Amniotic stem cell (primary cell): ENCODE results near the gene WDR90.
"Not testable (repeated sequence)": the region's sequence is repeated elsewhere in the genome, so short reads cannot be mapped to it uniquely, and the experiment has no call there.

Source experiments
- DNase-seq: peaks from one replicate; lab custom pipeline; 2025; lab: John Stamatoyannopoulos, UW

The WDR90 gene

GRCh38 chr16:689175-689897 is 40.2 kb downstream of the WDR90 start:
- DNase-seq, result no peak

- not testable (repeated sequence) for DNase-seq
Measured at GRCh38 chr16:691242-691641, 42.1 kb downstream of the WDR90 start.

DNA sequence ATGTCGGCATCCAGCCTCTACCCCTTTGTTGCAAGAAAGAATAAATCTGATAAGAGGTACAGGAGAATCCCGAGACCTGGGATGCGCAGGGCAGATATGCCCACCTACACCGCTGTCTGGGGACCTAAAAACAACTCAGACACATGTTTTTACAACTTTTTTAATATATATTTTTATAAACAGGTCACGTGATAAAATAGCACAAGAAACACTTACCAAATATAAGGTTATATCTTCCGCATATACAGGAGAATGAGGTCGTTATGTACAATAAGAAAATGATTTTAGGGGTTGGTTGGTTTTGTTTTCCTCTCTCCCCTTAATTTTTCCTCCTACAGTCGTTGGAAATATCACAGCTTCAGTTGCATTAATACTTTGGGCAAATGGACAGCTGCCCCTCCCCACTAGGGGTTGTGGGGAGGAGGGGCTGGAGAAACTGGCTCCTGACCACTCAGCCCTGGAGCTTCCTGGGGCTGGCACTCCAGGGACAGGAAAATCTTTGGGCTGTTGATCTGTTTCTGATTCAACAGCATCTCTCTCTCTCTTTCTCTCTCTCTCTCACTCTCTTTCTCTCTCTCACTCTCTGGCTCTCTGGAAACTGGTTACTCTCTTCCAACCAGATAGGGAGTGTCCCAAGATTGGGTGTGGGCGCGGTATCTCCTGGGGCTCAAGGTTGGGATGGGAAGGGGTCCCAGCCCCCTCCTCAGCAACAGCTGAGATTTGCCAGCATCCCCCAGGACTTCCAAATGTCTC is 43.4 kb downstream of the WDR90 start:
- no peak for DNase-seq

DNA sequence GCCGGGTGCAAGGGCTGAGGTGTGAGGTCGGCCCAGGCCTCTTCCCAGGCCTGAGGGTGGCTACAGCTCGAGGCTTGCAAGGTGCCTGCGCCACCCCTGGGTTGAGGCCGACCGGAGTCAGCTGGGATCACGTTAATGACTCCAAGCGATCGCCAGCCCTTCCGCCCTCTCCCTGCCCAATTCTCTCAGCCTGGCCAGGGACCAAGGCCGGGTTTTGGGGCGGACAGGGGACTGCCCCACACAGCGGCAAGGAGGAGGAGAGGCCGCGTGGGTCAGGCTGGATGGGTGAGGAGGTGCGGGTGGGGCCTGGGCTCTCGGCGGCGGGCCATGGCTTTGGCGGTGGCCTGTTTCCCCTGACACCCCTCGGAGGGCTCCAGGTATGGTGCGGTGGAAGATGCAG is 44.2 kb downstream of the WDR90 start:
- no peak for DNase-seq

DNA sequence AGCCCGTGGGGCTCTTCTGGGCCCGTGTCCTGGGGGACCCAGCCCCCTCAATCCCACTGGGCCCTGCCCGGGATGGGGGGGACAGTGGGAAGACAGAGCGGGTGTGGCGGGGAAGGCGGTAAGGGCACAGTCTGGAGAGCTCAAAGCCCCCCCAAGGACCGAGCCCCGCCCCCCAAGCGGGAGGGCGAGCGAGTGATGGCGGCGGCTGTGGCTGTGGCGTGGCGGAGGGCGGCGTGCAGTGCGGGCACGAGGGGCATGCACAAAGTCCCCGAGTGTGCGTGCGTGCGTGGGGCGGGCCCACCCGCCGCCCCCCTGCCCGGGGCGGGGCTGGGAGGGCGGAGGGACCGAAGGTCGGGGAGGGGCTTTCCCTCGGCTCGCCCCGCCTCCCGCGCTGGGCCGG is 44.6 kb downstream of the WDR90 start:
- DNase-seq, result no peak

DNA sequence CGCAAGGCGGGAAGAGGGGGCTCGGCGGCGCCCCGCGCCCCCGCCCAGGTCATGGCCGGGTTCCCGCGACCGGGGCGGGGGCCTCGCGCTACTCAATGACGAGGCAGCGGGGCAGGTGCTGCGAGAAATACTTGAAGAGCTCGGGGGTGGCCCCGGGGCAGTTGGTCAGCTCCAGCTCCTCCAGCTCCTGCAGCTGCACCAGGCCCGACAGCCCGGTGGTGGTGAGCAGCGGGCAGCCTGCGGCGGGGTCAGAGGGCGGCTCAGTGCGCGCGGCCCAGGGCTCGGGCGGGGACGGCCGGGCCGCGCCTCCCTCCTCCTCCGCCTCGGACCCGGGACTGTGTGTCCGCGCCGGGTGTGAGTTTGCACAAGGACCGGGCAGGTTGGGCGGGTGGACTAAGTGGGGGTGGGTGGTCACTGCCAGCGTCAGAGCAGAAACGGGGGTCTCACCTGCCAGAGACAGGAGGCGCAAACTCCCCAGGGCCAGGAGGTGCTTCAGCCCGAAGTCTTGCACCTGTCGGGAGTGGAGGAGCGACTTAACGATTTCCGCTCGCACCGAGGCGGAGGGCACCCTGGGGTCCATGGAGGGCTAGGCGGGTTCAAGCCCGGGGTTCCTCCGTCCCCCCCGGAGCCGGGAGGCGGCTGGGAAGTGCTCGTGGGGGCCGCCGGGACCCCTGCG is 45.2 kb downstream of the WDR90 start:
- DNase-seq, result no peak

DNA sequence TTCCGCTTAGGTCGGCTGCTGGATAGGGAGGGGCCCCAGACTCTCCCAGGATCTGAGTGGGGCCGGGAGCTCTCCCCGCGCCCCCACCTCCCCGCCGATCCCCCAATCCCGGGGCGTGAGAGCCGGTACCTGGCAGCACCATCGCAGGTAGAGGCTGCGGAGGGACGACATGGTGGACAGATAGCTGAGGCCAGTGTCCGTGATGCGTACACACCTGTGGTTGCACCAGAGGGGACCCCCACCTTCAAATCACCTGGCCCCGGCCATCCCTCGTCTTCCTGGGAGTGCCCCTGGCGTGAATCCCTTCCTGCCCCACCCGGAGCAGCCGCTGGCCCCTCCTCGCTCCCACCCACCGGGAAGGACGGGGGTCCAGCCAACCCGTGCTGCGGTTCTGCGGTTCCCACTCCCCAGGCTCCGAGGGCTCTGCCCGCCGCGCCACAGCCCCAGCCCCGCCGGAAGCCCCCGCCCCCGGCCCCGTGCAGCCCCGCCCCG is 45.7 kb downstream of the WDR90 start:
- no peak for DNase-seq

GRCh38 chr16:695355-696089 is 46.4 kb downstream of the WDR90 start:
- no peak for DNase-seq

DNA sequence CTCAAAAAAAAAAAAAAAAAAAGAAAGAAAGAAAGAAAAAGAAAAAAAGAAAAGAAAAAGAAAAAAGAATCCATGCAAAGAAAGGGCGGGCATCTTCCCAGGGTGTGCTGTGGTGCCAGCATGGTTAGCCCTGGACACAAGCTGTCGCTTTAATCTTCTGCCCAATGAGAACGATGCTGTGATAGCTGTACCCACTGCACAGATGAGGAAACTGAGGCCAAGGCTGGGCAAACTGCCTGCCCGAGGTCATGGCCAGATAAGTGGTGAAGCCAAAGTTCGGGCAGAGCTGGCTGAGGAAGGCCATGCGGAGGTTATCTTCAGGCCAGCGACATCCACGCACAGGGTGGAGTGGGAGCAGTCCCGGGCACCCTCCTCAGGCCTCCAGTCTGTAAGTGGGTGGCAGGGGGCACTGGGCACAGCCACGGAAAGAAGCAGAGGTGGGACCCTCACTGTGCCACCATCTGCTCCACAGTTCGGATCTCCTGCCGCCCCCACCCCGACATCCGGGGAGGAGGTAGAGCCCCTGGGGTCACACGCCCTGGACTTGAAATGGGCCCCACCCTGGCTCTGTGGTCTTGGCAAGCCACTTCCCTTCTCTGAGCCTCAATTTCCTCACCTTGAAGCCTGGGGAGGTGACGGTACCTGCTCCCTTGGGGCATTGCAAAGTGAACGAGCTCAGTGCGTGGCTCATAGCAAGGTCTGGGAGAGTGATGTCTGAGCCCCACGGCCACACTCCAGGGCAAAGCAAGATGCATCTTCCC is 49.9 kb downstream of the WDR90 start:
- no peak for DNase-seq

GRCh38 chr16:700684-701584 is 51.8 kb downstream of the WDR90 start:
- DNase-seq, result no peak

DNA sequence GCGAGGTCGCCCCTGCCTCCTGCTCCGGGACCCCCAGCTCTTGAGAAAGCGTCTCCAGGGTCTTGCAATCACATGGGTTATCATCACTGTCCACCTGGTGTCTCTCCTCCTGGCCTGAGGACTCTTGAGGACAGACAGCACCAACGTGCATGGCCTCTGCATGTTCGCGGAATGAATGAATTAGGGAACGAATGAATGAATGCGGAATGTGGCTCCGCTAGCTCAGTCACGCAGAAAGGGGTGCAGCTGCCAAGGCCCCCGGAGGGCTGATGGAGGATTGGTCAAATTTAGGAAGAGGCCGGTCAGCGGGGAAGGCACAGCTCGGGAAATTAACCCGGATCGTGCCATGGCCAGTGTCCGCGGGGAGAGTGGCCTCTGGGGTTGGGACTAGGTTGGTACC is 53.2 kb downstream of the WDR90 start:
- no peak for DNase-seq

DNA sequence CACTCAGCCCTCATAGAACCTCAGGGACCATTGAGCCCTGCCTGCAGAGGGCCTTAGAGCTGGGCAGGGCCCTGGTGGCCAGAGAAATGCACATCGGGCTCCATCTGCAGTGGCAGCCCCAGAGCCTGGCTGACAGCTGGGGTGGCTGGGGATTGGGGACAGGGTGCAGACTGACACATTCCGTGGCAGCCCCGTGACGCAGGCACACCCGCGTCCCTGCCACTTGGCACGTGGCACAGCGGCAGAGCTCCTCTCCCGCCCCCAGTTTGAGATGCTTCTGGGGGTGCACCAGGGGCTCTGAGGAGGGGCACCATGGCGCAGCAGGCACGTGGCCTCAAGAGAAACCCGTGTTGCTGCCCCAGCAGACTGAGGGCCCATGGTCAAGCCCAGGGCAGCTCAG is 54.2 kb downstream of the WDR90 start:
- DNase-seq, result no peak

GRCh38 chr16:704047-704446 is 54.9 kb downstream of the WDR90 start:
- no peak for DNase-seq

- DNase-seq, result no peak
Measured at GRCh38 chr16:704552-705380, 55.6 kb downstream of the WDR90 start.

DNA sequence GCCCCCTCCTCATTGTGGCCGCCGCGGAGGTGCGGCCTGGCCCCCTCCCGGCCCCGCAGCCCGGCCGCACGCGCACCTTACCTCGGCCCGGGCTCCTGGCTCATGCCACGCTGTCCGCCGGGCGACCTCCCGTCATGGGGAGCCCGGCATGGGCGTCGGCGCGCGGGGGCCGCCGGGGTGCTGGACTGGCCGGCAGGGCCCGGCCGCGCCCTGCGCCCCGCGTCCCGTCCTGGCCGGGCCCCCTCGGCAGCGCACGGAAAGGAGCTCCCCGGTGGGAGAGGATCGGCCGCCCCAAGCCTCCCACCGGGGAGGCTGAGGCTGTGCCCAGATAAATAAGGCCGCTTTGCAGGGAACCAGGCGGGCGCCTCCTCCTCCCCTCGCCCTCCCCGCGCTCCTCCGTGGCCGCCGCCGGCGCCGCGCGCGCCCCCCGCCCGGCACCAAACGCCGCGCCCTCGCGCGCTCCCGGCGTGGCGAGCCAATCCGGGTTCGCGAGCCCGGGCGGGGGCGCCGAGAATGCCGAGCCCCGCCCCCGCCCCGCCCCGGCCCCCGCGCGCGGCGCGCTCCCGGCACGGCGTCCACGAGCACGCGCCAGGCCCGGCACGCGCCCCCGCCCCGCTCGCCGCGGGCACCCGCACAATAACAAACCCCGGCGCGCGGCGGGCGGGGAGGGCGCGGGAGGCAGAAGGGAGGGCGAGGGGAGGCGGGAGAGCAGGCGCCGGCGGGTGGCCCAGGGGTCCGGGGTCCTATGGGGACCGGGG is 56.4 kb downstream of the WDR90 start, which contains the start of gene FBXL16:
Gene FBXL16, minus strand, starts transcription at position 371 of the 758 bp plus-strand sequence. CDS start 8,396 bp downstream, outside the sequence.
- DNase-seq, result no peak

DNA sequence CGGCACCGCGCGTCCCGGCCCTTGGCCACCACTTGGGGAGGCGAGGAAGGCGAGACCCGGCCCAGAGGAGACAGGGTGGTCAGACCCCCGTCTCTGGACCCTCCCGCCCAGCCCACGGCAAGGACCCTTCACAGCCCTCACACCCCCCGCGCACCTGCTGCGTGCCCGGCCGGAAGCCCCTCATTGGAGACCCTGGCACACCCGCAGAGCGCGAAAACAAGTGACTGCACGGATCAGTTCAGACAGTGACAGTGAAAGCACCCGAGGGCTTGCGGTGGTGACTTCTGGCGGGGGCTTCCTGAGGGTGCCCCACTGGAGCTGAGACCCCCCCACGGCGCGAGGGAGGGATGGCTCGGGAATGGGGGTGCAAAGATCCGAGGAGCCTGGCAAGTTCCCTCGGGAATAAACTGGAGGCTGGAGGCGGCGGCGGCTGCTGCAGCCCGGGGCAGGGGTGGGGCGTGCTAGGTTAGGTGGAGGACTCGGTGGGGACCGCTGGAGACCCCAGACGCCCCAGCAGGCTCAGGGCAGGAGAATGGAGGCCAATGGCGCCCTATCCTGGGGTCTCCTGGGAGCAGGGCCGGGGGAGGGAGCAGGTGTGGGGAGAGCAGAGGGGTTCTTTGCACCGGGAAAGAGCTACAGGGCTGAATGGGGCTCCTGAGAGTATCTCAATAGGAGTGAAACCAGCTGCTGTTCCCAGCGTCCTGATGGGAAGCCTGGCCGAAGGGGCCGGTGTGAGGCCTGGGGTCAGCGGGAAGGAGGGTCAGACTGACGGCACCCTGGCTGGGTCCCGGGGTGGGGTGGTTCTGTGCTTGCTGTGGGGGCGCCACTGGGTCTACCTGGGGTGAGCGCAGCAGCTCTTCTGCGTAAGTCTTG is 57.3 kb downstream of the WDR90 start:
- no peak for DNase-seq

GRCh38 chr16:707062-707538 is 57.9 kb downstream of the WDR90 start:
- no peak for DNase-seq
